Left renal pelvis (tissue), 4 donors: ENCODE measurements around the gene XCR1. TPM values are rescaled to one million over a fixed set of nuclear protein-coding genes. Genes with fewer than 3 reads are reported as not detected.
"Not testable (repeated sequence)": the region's sequence is repeated elsewhere in the genome, so short reads cannot be mapped to it uniquely, and the experiment has no call there.

Source experiments
- DNase-seq, 4 donors: peaks; one replicate each; pipeline ENCODE4 v3.0.0-alpha.2; 2013; ENCODE audit warnings: low read depth in 4 of 4, low spot score in 3 of 4
- polyA plus RNA-seq, 4 donors: library from polyadenylated mRNA; unstranded; fragments of 120-200 nt; gene quantifications; one replicate each; pipeline ENCODE4 v1.2.1, GENCODE V29; 2013; ENCODE audit not compliant: insufficient read length in 4 of 4

Gene XCR1
- polyA plus RNA-seq, 4 donors = 0.07 to 0.23 (median 0.15) TPM; not detected in 1

GRCh38 chr3:46046231-46046630, 18.9 kb upstream of the XCR1 start:
- not testable (repeated sequence) for DNase-seq

DNA sequence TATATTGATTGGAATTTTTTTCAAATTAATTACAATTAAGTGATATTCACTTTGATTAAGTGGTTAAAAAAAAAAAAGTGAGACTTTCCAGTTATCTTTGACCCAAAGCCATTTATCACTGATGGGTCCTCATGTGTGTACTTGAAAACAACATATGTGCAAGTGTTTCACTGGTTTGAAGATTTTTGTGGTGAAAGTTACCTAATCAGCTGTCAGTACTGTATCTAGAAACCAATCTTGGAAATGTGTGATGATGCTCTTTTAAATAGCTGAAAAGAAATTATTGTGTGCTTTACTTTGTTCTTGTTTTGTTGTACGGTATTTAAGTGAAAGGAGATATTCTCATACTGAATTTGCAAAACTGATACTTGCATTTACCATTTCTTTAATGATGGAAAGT, 11.6 kb upstream of the XCR1 start:
- DNase-seq = no peak

DNA sequence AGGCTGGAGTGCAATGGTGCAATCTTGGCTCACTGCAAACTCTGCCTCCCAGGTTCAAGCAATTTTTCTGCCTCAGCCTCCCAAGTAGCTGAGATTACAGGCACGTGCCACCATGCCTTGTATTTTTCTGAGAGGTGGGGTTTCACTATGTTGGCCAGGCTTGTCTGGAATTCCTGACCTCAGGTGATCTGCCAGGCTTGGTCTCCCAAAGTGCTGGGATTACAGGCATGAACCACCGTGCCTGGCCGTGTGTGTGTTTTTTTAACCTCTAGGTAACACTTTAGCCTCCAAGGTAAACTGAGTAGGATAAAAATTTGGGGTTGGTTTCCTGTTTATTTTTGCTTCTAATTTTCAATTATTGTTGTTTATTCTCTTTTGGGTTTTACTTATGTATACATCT, 10.8 kb upstream of the XCR1 start:
- not testable (repeated sequence) for DNase-seq

- no peak for DNase-seq
These were observed 8.9 kb upstream of the XCR1 start for GRCh38 chr3:46036191-46036590.

DNA sequence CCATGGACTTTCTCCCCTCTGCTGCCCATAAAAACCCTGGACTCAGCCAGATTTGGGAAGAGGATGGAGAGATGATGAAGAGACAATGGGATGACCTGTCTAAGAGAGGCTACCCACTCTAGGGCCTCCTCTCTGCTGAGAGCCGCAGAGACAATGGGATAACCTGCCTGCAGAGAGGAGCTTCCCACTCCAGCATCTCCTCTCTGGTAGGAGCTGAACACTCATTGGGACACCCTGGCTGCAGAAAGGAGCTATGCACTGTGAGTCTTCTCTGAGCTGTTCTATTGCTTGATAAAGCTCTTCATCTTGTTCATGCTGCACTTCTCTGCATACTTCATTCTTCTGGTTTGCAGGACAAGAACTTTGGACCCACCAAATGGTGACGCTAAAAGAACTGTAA, 4.5 kb upstream of the XCR1 start:
- no peak for DNase-seq

DNA sequence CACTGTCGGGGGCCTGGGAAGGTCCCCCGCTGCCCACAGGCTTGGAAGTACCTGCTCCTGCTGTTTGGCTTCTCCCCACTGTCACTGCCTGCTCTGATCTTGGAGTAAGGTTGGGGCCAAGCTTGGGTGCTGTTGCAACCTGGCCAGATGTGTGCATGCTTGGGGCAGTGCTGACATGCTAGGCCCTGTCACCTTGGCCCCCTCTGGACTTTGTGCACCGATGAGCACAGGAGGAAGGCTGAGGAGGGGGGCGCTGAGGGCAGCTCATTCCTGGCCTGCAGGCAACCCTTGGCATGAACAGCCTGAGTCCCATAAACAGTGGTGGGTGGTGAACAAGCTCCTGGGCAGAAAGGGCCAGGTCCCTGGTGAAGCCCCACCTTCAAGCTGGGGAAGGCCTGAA, 4.0 kb upstream of the XCR1 start:
- DNase-seq = no peak

DNA sequence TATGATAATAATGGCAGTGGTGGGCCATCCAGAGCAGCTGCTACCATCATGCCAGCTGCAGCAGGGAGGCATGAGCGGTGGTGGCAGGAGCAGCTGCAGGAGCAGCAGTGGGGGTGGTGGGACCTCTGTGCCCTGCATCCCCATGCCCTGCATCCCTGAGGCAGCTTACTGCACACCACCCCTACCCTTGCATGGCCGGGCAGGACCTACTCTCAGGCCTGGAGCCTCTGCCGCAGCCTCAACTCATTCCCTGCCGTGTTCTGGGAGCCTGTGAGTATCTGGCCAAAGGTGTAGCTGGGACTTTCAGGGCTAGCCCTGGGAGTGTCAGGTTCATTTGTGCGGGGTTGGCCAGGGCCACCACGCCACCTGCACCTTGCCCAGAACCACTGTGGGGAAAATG, 3.3 kb upstream of the XCR1 start:
- DNase-seq = no peak

GRCh38 chr3:46029953-46030543, 2.8 kb upstream of the XCR1 start:
- no peak for DNase-seq

GRCh38 chr3:46027736-46028397, 584 bp upstream of the XCR1 start:
- no peak for DNase-seq

GRCh38 chr3:46025139-46025538, 2.1 kb downstream of the XCR1 start:
- DNase-seq = no peak

DNA sequence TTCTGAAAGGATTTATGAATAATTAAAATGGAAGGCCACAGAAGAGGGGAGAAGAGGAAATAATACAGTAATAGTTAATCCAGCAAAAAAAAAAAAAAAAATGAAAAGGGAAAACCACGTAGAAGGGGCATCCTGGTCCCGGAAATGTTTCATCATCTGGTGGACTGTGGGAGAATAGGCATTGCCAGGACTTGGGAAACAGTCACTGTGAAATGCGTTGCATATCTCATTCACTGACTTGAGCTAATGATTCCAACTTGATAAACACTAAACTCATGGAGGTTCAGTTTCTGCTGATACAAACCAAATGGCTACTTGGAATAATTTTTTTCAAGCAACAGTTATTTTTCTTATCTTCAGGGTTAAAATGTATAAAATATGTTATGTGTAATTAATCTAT, 3.2 kb downstream of the XCR1 start:
- DNase-seq = no peak

- DNase-seq = no peak
These were observed 4.1 kb downstream of the XCR1 start for GRCh38 chr3:46022909-46023785.

GRCh38 chr3:46021516-46021915, 5.8 kb downstream of the XCR1 start:
- DNase-seq = no peak

GRCh38 chr3:46020766-46021510, 6.3 kb downstream of the XCR1 start:
- DNase-seq = no peak

DNA sequence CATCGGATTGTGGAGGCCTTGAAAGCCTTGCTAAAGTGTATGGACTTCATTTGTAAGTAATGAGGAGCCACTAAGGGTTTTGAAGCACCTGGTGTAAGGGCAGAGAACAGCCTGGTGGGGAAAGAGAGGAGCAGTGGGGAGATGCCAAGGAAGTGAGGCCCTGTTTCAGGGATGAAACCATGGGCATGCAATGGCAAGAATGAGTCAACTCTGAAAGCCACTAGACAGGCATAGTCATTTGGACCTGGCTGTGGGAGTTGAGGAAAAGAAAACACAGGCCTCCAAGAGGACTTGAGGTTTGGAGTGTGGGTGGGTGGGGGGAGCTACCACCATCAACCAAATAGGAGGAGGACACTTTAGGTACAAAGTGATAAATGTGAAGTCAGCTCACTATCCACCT, 7.6 kb downstream of the XCR1 start:
- no peak for DNase-seq

DNA sequence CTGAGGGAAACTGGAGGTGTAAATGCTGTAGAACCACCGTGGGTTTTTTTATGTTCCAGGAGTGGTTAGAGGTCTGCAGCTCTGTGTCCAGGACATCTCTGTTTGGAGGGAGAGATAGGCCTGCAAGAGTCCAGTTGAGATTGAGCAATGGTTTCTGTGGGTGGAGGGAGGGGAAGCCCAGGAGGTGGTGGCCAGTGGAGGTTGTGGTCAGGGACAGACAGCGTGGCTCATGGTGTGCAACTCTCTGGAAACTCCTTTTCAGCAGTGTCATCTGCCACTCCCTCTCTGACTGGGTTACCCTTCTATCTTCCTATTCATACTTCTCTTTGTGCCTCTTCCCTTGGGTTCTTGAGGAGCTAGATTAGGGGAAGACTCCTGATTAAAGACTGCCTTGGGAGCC, 9.6 kb downstream of the XCR1 start:
- DNase-seq = no peak

GRCh38 chr3:46013316-46014094, 13.8 kb downstream of the XCR1 start:
- no peak for DNase-seq

DNA sequence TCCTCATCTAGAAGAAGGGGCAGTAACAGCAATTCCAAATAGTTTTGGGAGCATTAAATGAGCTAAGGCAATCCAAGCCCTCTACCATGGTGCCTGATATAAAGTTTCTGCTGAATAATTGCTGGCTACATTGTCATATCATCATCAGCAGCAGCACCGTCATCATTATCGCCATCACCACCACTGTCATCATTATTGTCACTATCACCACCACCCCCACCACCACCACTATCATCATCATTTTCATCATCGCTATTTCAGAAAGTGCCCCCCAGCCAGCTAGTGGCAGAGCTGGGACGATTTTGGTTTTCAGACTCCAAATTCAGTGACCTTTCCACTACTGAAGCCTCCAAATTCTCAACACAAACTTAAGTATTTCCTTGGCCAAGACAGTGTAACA, 15.0 kb downstream of the XCR1 start:
- DNase-seq = no peak

- no peak for DNase-seq
These were observed 16.7 kb downstream of the XCR1 start for GRCh38 chr3:46010519-46011113.

DNA sequence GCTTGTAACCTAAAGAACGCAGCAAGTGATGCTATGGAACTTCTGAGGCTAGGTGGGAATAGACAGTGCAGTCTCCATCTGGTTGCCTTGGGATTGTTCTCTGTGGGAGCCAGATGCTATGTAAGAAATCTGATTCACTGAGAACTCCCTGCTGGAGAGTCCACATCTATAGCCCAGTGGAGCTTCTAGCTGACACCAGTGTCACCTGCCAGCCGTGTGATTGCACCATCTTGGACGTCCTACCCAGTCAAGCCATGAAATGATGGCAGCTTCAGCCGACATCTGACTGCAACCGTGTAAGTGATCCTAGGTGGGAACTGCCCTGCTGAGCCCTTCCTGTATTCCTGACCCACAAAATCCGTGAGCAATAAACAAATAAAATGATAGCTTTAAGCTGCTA, 19.2 kb downstream of the XCR1 start:
- no peak for DNase-seq
